Right lobe of liver (tissue), 4 donors: ENCODE results near the gene FSTL5.

ENCODE experiments used
- CTCF ChIP-seq, 4 donors: fragments of 200-600 bp in 3 of 4; fragments of 450-650 bp in 1 of 4; IDR thresholded peaks; one replicate each; pipeline versions ENCODE4 v1.5.1 to v1.8.0; 2016 to 2022; ENCODE audit warnings: antibody characterized with exemption in 4 of 4, mild to moderate bottlenecking in 2 of 4
- POLR2A ChIP-seq: fragments of 450-650 bp; IDR thresholded peaks from one replicate; pipeline ENCODE4 v1.6.1; 2017; ENCODE audit warnings: antibody characterized with exemption, mild to moderate bottlenecking
- donor health status: DM: no; HTN: no; CAD: no.
- donor health status: DM: no; HTN: no; CAD: no.
- donor health status: DM: no; HTN: yes; CAD: no.

- no peak for TF ChIP-seq CTCF (IDR thresholded peaks at IDR 0.05)
- no peak for TF ChIP-seq POLR2A
Measured at GRCh38 chr4:161457906-161458305, 705.9 kb downstream of the FSTL5 start.
